Measurements from ENCODE around the gene TAF3. TPM values are rescaled to one million over a fixed set of nuclear protein-coding genes. Genes with fewer than 3 reads are reported as not detected.

The TAF3 gene
- polyA plus RNA-seq, 1 of the 3 experiments (the other 2 are of a cell fraction) = 2.4 TPM

DNA sequence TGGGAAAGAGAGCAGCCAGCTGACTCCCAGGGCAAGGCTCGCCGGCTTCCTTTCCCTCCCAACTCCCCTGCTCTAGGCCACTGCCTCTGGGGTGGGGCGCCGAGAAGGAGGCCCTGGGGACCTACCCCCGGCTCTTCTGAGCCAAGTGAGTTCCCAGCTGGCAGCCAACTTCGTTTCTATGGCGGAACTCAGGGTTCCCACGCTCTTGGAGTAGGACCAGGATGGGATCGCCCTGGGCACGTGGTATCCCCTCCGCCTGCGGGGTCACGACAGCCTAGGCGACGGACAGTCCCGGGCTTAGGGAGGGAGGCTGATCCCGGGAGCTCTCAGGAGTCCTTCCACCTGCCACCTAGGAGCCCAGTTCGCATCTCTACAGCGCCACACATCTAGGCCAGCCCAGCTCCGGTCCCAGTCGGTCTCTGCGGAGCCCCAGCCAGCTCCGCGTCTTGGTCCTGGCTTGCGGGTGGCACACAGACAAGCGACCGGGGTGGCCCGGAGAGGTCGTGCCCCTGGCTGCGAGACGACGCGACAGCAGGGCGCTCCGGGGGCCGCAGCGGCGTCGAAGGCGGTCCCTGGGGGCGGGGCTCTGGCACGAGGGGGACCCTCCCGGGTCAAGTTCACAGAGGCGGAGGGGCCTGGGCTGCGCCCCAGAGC is 215.6 kb downstream of the TAF3 start:
- no peaks in the 10 kb centered on the region for H3K9me2 ChIP-seq
- POLR2A ChIA-PET = no interaction called here
- no peak overlapping the region for H2AFZ ChIP-seq (ENCODE audit: low read depth)
- CTCF ChIA-PET = interaction anchor here (1.7 kb wide), 1 partner anchor 12 kb away, joined by 4 read pairs; no protein-coding TSS in a partner anchor
- no peaks in the 10 kb centered on the region for H3K36me3 ChIP-seq (replicated peaks in 1 of 2; ENCODE audit: control insufficient read depth in 1 of 2, insufficient read depth in 2 of 2, low read length in 1 of 2)
- H3K27ac ChIP-seq (ENCODE audit: low read depth in 2 of 2, low read length in 1 of 2) = no peak overlapping the region
- no peak for DNase-seq
- H3K79me2 ChIP-seq (ENCODE audit: insufficient read depth) = no peaks in the 10 kb centered on the region
- no peak for TF ChIP-seq TAF1 (IDR thresholded peaks at IDR 0.05; ENCODE audit: borderline replicate concordance, low read depth, low read length)
- no peak for TF ChIP-seq NRF1 (IDR thresholded peaks at IDR 0.05; ENCODE audit: low read depth, low read length)
- no peak for TF ChIP-seq NFIC (IDR thresholded peaks at IDR 0.05; ENCODE audit: borderline replicate concordance)
- no peak for TF ChIP-seq FOXM1 (IDR thresholded peaks at IDR 0.05; ENCODE audit: low read depth)
- TF ChIP-seq TEAD4 (IDR thresholded peaks at IDR 0.05; ENCODE audit: borderline replicate concordance, insufficient read depth) = no peak
- TF ChIP-seq SMC3 (IDR thresholded peaks at IDR 0.05; ENCODE audit: low read depth, low read length) = no peak
- TF ChIP-seq YY1 (IDR thresholded peaks at IDR 0.05; ENCODE audit: low read depth) = no peak
- TF ChIP-seq USF2 (IDR thresholded peaks at IDR 0.05; ENCODE audit: borderline replicate concordance, low read depth, low read length) = no peak
- TF ChIP-seq GABPA (IDR thresholded peaks at IDR 0.05; ENCODE audit: low read depth) = no peak
- no peak for TF ChIP-seq RFX5 (IDR thresholded peaks at IDR 0.05; ENCODE audit: low read length)
- H3K4me3 ChIP-seq (ENCODE audit: low read depth in 2 of 2, low read length in 1 of 2) = no peak overlapping the region
- H3F3A ChIP-seq (replicated peaks; ENCODE audit: insufficient read depth) = no peaks in the 10 kb centered on the region
- no peaks in the 10 kb centered on the region for H3K9me3 ChIP-seq
- no peak overlapping the region for H3K9ac ChIP-seq
- no peaks in the 10 kb centered on the region for H3K27me3 ChIP-seq (ENCODE audit: insufficient read depth)
- H3K4me2 ChIP-seq = no peak overlapping the region
- no peaks in the 10 kb centered on the region for H4K20me1 ChIP-seq (ENCODE audit: insufficient read depth)
- H3K4me1 ChIP-seq (ENCODE audit: control insufficient read depth in 1 of 2, insufficient read depth in 2 of 2, low read depth in 1 of 2, low read length in 1 of 2) = no peaks in the 10 kb centered on the region
- 94% methylated on average over 38 of the region's 45 CpGs for WGBS (ENCODE audit: low lambda C conversion rate)

- H3K79me2 ChIP-seq (ENCODE audit: insufficient read depth) = no peaks in the 10 kb centered on the region
- no peaks in the 10 kb centered on the region for H3K4me1 ChIP-seq (ENCODE audit: control insufficient read depth in 1 of 2, insufficient read depth in 2 of 2, low read depth in 1 of 2, low read length in 1 of 2)
- no peak overlapping the region for H3K9ac ChIP-seq
- ChIA-PET CTCF (no interaction called here), POLR2A (no interaction called here)
- no peak overlapping the region for H2AFZ ChIP-seq (ENCODE audit: low read depth)
- H3K9me3 ChIP-seq = no peaks in the 10 kb centered on the region
- H3K36me3 ChIP-seq (replicated peaks in 1 of 2; ENCODE audit: control insufficient read depth in 1 of 2, insufficient read depth in 2 of 2, low read length in 1 of 2) = no peaks in the 10 kb centered on the region
- WGBS (ENCODE audit: low lambda C conversion rate) = 56% methylated on average over 19 of the region's 37 CpGs
- no peak overlapping the region for H3K27ac ChIP-seq (ENCODE audit: low read depth in 2 of 2, low read length in 1 of 2)
- no peaks in the 10 kb centered on the region for H3F3A ChIP-seq (replicated peaks; ENCODE audit: insufficient read depth)
- H3K27me3 ChIP-seq (ENCODE audit: insufficient read depth) = no peaks in the 10 kb centered on the region
- H4K20me1 ChIP-seq (ENCODE audit: insufficient read depth) = no peaks in the 10 kb centered on the region
- TF ChIP-seq MAX (IDR thresholded peaks at IDR 0.05; ENCODE audit: low read depth) = no peak
- DNase-seq = peak; percentile 61
- no peak overlapping the region for H3K4me3 ChIP-seq (ENCODE audit: low read depth in 2 of 2, low read length in 1 of 2)
- no peaks in the 10 kb centered on the region for H3K9me2 ChIP-seq
- no peak overlapping the region for H3K4me2 ChIP-seq
Measured at GRCh38 chr10:8034466-8035005, 216.2 kb downstream of the TAF3 start.
